Coronary artery (tissue), 2 donors: ENCODE data around the gene CMKLR1.

ENCODE experiments used
- DNase-seq: peaks from one replicate; pipeline ENCODE4 v3.0.0-alpha.2; 2017; ENCODE audit warnings: low spot score
- H3K27ac ChIP-seq, 2 donors: fragments of 200-600 bp; sonication (generic); one replicate each; pipeline ENCODE4 v1.5.1; 2016 to 2019
- H3K4me3 ChIP-seq: fragments of 200-600 bp; sonication (generic); 2 replicates; pipeline ENCODE4 v1.5.1; 2016; ENCODE audit warnings: mild to moderate bottlenecking, moderate library complexity
- CTCF ChIP-seq: fragments of 200-600 bp; sonication (generic); IDR thresholded peaks from one replicate; pipeline ENCODE4 v1.5.1; 2019; ENCODE audit warnings: antibody characterized with exemption

The CMKLR1 gene

DNA sequence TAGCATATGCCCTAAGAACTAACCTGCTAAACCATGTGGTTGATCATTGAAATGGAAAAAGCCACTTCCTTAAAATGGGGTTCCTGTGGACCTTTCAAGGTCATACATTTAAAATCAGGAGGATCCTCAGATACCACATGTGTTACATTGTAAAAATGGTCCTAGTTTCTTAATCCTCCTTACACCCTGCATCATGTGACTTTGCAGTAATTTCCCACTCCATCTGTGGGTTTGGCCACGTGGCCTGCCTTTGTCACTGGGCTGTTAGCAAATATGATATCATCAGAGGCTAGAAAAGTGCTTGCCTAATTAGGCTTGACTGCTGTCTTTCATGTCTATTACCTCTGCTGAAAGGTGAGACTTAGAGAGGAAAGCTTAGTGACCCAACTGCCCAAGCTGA, 70.7 kb downstream of the CMKLR1 start:
- Histone ChIP-seq H3K27ac (no peak overlapping the region), H3K4me3 (no peak overlapping the region)
- TF ChIP-seq CTCF, result no peak
- no peak for DNase-seq

GRCh38 chr12:108267450-108267849, 71.7 kb downstream of the CMKLR1 start:
- no peak for DNase-seq
- no peak for TF ChIP-seq CTCF
- Histone ChIP-seq H3K4me3 (no peak overlapping the region), H3K27ac (no peak overlapping the region)

GRCh38 chr12:108266131-108266530, 73.0 kb downstream of the CMKLR1 start:
- no peak overlapping the region for H3K27ac ChIP-seq
- H3K4me3 ChIP-seq, result no peak overlapping the region
- no peak for DNase-seq
- no peak for TF ChIP-seq CTCF

- DNase-seq, result no peak
- H3K27ac ChIP-seq, result no peak overlapping the region
- TF ChIP-seq CTCF, result no peak
- no peak overlapping the region for H3K4me3 ChIP-seq
These were observed 73.6 kb downstream of the CMKLR1 start for GRCh38 chr12:108265505-108265904.

GRCh38 chr12:108260969-108261368, 78.1 kb downstream of the CMKLR1 start:
- TF ChIP-seq CTCF, result no peak
- Histone ChIP-seq H3K4me3 (no peak overlapping the region), H3K27ac (no peak overlapping the region)
- DNase-seq, result no peak

- no peak for TF ChIP-seq CTCF
- no peak for DNase-seq
- Histone ChIP-seq H3K27ac (no peak overlapping the region), H3K4me3 (no peak overlapping the region)
These were observed 79.1 kb downstream of the CMKLR1 start for GRCh38 chr12:108260039-108260438.

- Histone ChIP-seq H3K27ac (no peak overlapping the region), H3K4me3 (no peak overlapping the region)
- no peak for DNase-seq
- TF ChIP-seq CTCF, result no peak
These were observed 81.5 kb downstream of the CMKLR1 start for GRCh38 chr12:108257610-108258106.
